Retina (tissue), 1 donor: Measurements from ENCODE around the gene B4GALT7.

Source experiments
- DNase-seq: peaks from one replicate; pipeline ENCODE4 v3.0.0-alpha.2; 2016

The B4GALT7 gene

GRCh38 chr5:177594071-177594470 lies 5.9 kb upstream of the B4GALT7 start:
- no peak for DNase-seq

- no peak for DNase-seq
Observed at GRCh38 chr5:177595026-177595585, 4.8 kb upstream of the B4GALT7 start.

GRCh38 chr5:177595991-177596774 lies 3.7 kb upstream of the B4GALT7 start:
- no peak for DNase-seq

- no peak for DNase-seq
Observed at GRCh38 chr5:177596775-177597238, 3.1 kb upstream of the B4GALT7 start.

- DNase-seq, result no peak
Observed at GRCh38 chr5:177598477-177598876, 1.5 kb upstream of the B4GALT7 start.

GRCh38 chr5:177600508-177601018 lies 631 bp downstream of the B4GALT7 start:
- DNase-seq, result peak; percentile 34

GRCh38 chr5:177601126-177601525 lies 1.2 kb downstream of the B4GALT7 start:
- DNase-seq, result no peak

GRCh38 chr5:177601577-177602457 lies 1.9 kb downstream of the B4GALT7 start:
- DNase-seq, result no peak

GRCh38 chr5:177602458-177602830 lies 2.5 kb downstream of the B4GALT7 start:
- DNase-seq, result no peak

GRCh38 chr5:177603631-177604030 lies 3.7 kb downstream of the B4GALT7 start:
- no peak for DNase-seq

GRCh38 chr5:177604116-177604521 lies 4.2 kb downstream of the B4GALT7 start:
- no peak for DNase-seq

GRCh38 chr5:177604656-177605055 lies 4.7 kb downstream of the B4GALT7 start:
- DNase-seq, result no peak

- DNase-seq, result no peak
Observed at GRCh38 chr5:177605078-177605477, 5.1 kb downstream of the B4GALT7 start.

- no peak for DNase-seq
Observed at GRCh38 chr5:177605667-177606066, 5.7 kb downstream of the B4GALT7 start.

GRCh38 chr5:177606071-177607051 lies 6.4 kb downstream of the B4GALT7 start:
- no peak for DNase-seq

- no peak for DNase-seq
Observed at GRCh38 chr5:177607115-177607451, 7.2 kb downstream of the B4GALT7 start.

- DNase-seq, result peak; percentile 87
Observed at GRCh38 chr5:177607452-177608192, 7.7 kb downstream of the B4GALT7 start.

- DNase-seq, result no peak
Observed at GRCh38 chr5:177608243-177609075, 8.5 kb downstream of the B4GALT7 start.

GRCh38 chr5:177609076-177610059 lies 9.4 kb downstream of the B4GALT7 start:
- DNase-seq, result no peak
